HG02610 (cell line): ENCODE data around the gene GNB4.

Source experiments
- ATAC-seq: cut with Tn5 transposase; IDR thresholded peaks from one replicate; pipeline ENCODE4 v1.9.1; 2021; ENCODE audit warnings: mild to moderate bottlenecking, moderate library complexity; ENCODE audit not compliant: unreplicated experiment

GNB4 gene

GRCh38 chr3:179369621-179370020 is 81.6 kb downstream of the GNB4 start:
- ATAC-seq, result no peak

- ATAC-seq, result no peak
Measured at GRCh38 chr3:179363332-179363731, 87.9 kb downstream of the GNB4 start.

- ATAC-seq, result no peak
Measured at GRCh38 chr3:179355996-179356395, 95.3 kb downstream of the GNB4 start.

GRCh38 chr3:179348325-179349013 is 102.8 kb downstream of the GNB4 start:
- ATAC-seq, result peak; percentile 74

- ATAC-seq, result peak; percentile 92
Measured at GRCh38 chr3:179347345-179348194, 103.7 kb downstream of the GNB4 start, which contains the start of gene MFN1. MFN1 (plus strand) TSS chr3:179347709; CDS start chr3:179348852, 1,143 bp downstream.
